K562 (cell line): Measurements from ENCODE around the gene CELSR2. TPM values are rescaled to one million over a fixed set of nuclear protein-coding genes. Genes with fewer than 3 reads are reported as not detected.
A peak's percentile ranks its signal among the peaks of the same experiment; 100 is the strongest.

Source experiments
- ASH1L ChIP-seq: fragments of 450-650 bp; IDR thresholded peaks from 2 replicates; pipeline ENCODE4 v1.6.1; 2018; ENCODE audit warnings: borderline replicate concordance, mild to moderate bottlenecking, low read depth; ENCODE audit not compliant: partially characterized antibody
- BCL6 ChIP-seq: fragments of 250-450 bp; sonication (Bioruptor Pico); IDR thresholded peaks from 2 replicates; pipeline ENCODE4 v1.4.0; 2020
- CTBP1 ChIP-seq: fragments of 450-650 bp; IDR thresholded peaks from 2 replicates; pipeline ENCODE4 v1.6.1; 2016; ENCODE audit warnings: borderline replicate concordance
- ELF2 ChIP-seq: fragments of 250-450 bp; sonication (Bioruptor Pico); IDR thresholded peaks from 2 replicates; pipeline ENCODE4 v1.5.0; 2021; ENCODE audit warnings: mild to moderate bottlenecking
- HCFC1 ChIP-seq: IDR thresholded peaks from 2 replicates; pipeline ENCODE4 v1.6.1; 2012; ENCODE audit warnings: low read depth, low read length, improper control_type of control experiment
- HEY1 ChIP-seq: fragments of 250-450 bp; sonication (Bioruptor Pico); IDR thresholded peaks from 2 replicates; pipeline ENCODE4 v1.5.0; 2020; ENCODE audit warnings: mild to moderate bottlenecking, moderate library complexity, borderline replicate concordance
- KLF1 ChIP-seq: fragments of 450-650 bp; IDR thresholded peaks from 2 replicates; pipeline ENCODE4 v1.6.1; 2016; ENCODE audit warnings: missing genetic modification characterization, missing compliant biosample characterization
- MXI1 ChIP-seq: IDR thresholded peaks from 2 replicates; pipeline ENCODE4 v1.6.1; 2011; ENCODE audit warnings: low read depth, mild to moderate bottlenecking, improper control_type of control experiment, low read length
- PCBP1 ChIP-seq: fragments of 200-400 bp; formaldehyde crosslinking; IDR thresholded peaks from 2 replicates; pipeline ENCODE4 v1.6.1; 2018; ENCODE audit warnings: mild to moderate bottlenecking, low read depth, low read length; ENCODE audit not compliant: poor library complexity, severe bottlenecking
- RNF2 ChIP-seq: sonication (generic); IDR thresholded peaks from 2 replicates; pipeline ENCODE4 v1.6.1; 2016
- STAT5B ChIP-seq: fragments of 250-450 bp; sonication (Bioruptor Pico); IDR thresholded peaks from 2 replicates; pipeline ENCODE4 v1.8.0; 2021; ENCODE audit warnings: mild to moderate bottlenecking, inconsistent platforms
- TFAM ChIP-seq: fragments of 250-450 bp; sonication (Bioruptor Pico); conservative IDR thresholded peaks from 2 replicates; pipeline ENCODE4 v1.5.0; 2021; ENCODE audit warnings: mild to moderate bottlenecking, moderate library complexity
- TOE1 ChIP-seq, 2 experiments: fragments of 450-650 bp in 1 of 2; sonication (generic) in 1 of 2; formaldehyde crosslinking in 1 of 2; IDR thresholded peaks; 2 replicates each; pipeline versions ENCODE4 v1.7.1 to v1.8.0; 2016 to 2022; ENCODE audit warnings: borderline replicate concordance in 2 of 2, mild to moderate bottlenecking in 2 of 2, antibody characterized with exemption in 1 of 2, inconsistent platforms in 1 of 2, low read depth in 1 of 2, missing genetic modification reagents in 1 of 2, moderate library complexity in 1 of 2
- UBTF ChIP-seq, 2 experiments: IDR thresholded peaks; 2 replicates each; pipeline ENCODE4 v1.6.1; 2012; ENCODE audit warnings: improper control_type of control experiment in 2 of 2, low read depth in 2 of 2, low read length in 2 of 2, borderline replicate concordance in 1 of 2
- ZNF174 ChIP-seq: fragments of 250-450 bp; sonication (Bioruptor Pico); IDR thresholded peaks from 2 replicates; pipeline ENCODE4 v1.4.0; 2020; ENCODE audit warnings: mild to moderate bottlenecking
- ZNF184 ChIP-seq: sonication (generic); formaldehyde crosslinking; IDR thresholded peaks from 2 replicates; pipeline ENCODE4 v1.5.0; 2020; ENCODE audit warnings: missing genetic modification reagents
- ZNF232 ChIP-seq: sonication (generic); formaldehyde crosslinking; IDR thresholded peaks from 2 replicates; pipeline ENCODE4 v1.8.0; 2022; ENCODE audit warnings: mild to moderate bottlenecking, missing genetic modification reagents
- ZNF24 ChIP-seq: fragments of 450-650 bp; IDR thresholded peaks from 2 replicates; pipeline ENCODE4 v1.6.1; 2016
- ZNF316 ChIP-seq: fragments of 450-650 bp; IDR thresholded peaks from 2 replicates; pipeline ENCODE4 v1.6.1; 2016
- ZNF384 ChIP-seq: IDR thresholded peaks from 2 replicates; pipeline ENCODE4 v1.6.1; 2012; ENCODE audit warnings: low read depth, low read length, improper control_type of control experiment
- ZNF395 ChIP-seq: fragments of 200-800 bp; sonication (Bioruptor generic); IDR thresholded peaks from 2 replicates; pipeline ENCODE4 v1.6.1; 2017; ENCODE audit warnings: missing genetic modification characterization, missing compliant biosample characterization
- polyA plus RNA-seq, 8 experiments: library from polyadenylated mRNA; depleted of rRNA in 4 of 8; stranded (reverse) in 5 of 8; unstranded in 3 of 8; fragments of >200 nt; fragmentation: Nextera tagmentation in 2 of 8; fragmentation: Illumina TruSeq in 1 of 8; extraction: Ambion mirVana in 2 of 8; extraction: Trizol in 1 of 8; gene quantifications; 2 replicates each; pipeline versions ENCODE4 v1.2.1 to v1.2.3, GENCODE V29; 2011 to 2014; ENCODE audit warnings: inconsistent platforms in 1 of 8, missing spikeins in 1 of 8
- total RNA-seq, 7 experiments: library from RNA; depleted of rRNA in 6 of 7; stranded (reverse); fragments of >200 nt in 6 of 7; fragmentation: Illumina TruSeq in 2 of 7; extraction: Trizol in 2 of 7; gene quantifications; 2 replicates each; pipeline versions ENCODE4 v1.2.1 to v1.2.3, GENCODE V29; 2011 to 2021; ENCODE audit warnings: low replicate concordance in 1 of 7
- TF ChIP-seq, protein P1 (sequence below), 2 experiments: fragments of 450-650 bp in 1 of 2; sonication (generic) in 1 of 2; formaldehyde crosslinking; conservative IDR thresholded peaks; 2 replicates each; pipeline versions ENCODE4 v1.4.0 to v1.8.1; 2020 to 2022; ENCODE audit warnings: mild to moderate bottlenecking in 1 of 2, missing genetic modification reagents in 1 of 2
- TF ChIP-seq, protein P2 (sequence below): sonication (generic); formaldehyde crosslinking; IDR thresholded peaks from 2 replicates; pipeline ENCODE4 v1.8.0; 2022; ENCODE audit warnings: missing genetic modification reagents, mild to moderate bottlenecking, moderate library complexity, borderline replicate concordance

Gene CELSR2
- total and polyA plus RNA-seq, 9 of the 15 experiments (the other 6 are each of a cell fraction or from before 2014, with no cell fraction given) = 0.31 to 21.9 (median 4.2) TPM

- 0 out of 2 replicates have a peak, but pooled peaks have one; percentile 38 for TF ChIP-seq ZNF395 (CRISPR knock-in tag)
- TF ChIP-seq PCBP1 = peak; percentile 52
- TF ChIP-seq ZNF384 = no peak
- TF ChIP-seq, protein P1, sequence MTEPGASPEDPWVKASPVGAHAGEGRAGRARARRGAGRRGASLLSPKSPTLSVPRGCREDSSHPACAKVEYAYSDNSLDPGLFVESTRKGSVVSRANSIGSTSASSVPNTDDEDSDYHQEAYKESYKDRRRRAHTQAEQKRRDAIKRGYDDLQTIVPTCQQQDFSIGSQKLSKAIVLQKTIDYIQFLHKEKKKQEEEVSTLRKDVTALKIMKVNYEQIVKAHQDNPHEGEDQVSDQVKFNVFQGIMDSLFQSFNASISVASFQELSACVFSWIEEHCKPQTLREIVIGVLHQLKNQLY (CRISPR knock-in tag; conservative IDR thresholded peaks at IDR 0.05) = 0 out of 4 replicates have a peak, but pooled peaks of 1 of the 2 experiments have one; percentile 48
- TF ChIP-seq MXI1 = no peak
- TF ChIP-seq HEY1 (CRISPR knock-in tag) = no peak
- no peak for TF ChIP-seq BCL6 (CRISPR knock-in tag)
- no peak for TF ChIP-seq ZNF174 (CRISPR knock-in tag)
- no peak for TF ChIP-seq ASH1L
- TF ChIP-seq ZNF24 = no peak
- TF ChIP-seq TOE1 (IDR thresholded peaks at IDR 0.05; ENCODE audit: borderline replicate concordance) = peak; percentile 90
- TF ChIP-seq TOE1 (CRISPR knock-in tag; IDR thresholded peaks at IDR 0.05; ENCODE audit: borderline replicate concordance, low read depth) = no peak
- no peak for TF ChIP-seq KLF1 (tag)
- TF ChIP-seq RNF2 = peak; percentile 60; the same call in 1 of the 2 replicates
- TF ChIP-seq ELF2 (CRISPR knock-in tag) = no peak
- 0 out of 2 replicates have a peak, but pooled peaks have one; percentile 61 for TF ChIP-seq ZNF232 (CRISPR knock-in tag)
- no peak for TF ChIP-seq TFAM (CRISPR knock-in tag)
- peak in 1 of 2 experiments; percentile 62; a peak in 1 of 4 replicates for TF ChIP-seq UBTF (IDR thresholded peaks at IDR 0.05; ENCODE audit: borderline replicate concordance in 1 of 2, low read depth in 2 of 2, low read length in 2 of 2)
- TF ChIP-seq CTBP1 = peak; percentile 63; the same call in 1 of the 2 replicates
- TF ChIP-seq, protein P2, sequence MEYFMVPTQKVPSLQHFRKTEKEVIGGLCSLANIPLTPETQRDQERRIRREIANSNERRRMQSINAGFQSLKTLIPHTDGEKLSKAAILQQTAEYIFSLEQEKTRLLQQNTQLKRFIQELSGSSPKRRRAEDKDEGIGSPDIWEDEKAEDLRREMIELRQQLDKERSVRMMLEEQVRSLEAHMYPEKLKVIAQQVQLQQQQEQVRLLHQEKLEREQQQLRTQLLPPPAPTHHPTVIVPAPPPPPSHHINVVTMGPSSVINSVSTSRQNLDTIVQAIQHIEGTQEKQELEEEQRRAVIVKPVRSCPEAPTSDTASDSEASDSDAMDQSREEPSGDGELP (CRISPR knock-in tag) = peak; percentile 70
- TF ChIP-seq ZNF184 (CRISPR knock-in tag) = no peak
- TF ChIP-seq HCFC1 = peak; percentile 14; the same call in 1 of the 2 replicates
- TF ChIP-seq STAT5B (CRISPR knock-in tag) = no peak
- TF ChIP-seq ZNF316 = no peak
Observed at GRCh38 chr1:109248797-109249629, at the start of gene CELSR2 (continued).
